GM19395 (cell line): ENCODE data around the gene PLA2G1B.

Experiments used
- ATAC-seq: cut with Tn5 transposase; IDR thresholded peaks from one replicate; pipeline ENCODE4 v1.9.1; 2021; ENCODE audit warnings: mild to moderate bottlenecking, moderate library complexity; ENCODE audit not compliant: unreplicated experiment

Gene PLA2G1B

DNA sequence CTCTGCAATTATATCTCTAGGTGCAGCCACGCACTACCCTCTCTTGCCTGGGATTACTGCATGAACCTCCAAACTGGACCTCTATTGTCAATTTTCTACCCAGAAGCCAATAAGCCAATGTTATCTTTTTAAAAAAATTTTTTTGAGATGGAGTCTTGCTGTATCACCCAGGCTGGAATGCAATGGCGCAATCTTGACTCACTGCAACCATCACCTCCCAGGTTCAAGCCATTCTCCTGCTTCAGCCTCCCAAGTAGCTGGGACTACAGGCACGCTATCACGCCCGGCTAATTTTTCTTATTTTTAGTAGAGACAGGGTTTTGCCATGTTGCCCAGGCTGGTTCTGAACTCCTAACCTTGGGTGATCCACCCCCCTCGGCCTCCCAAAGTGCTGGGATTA, 50.8 kb downstream of the PLA2G1B start:
- no peak for ATAC-seq
